DOHH2 (cell line): ENCODE data around the gene CEP95.

ENCODE experiments used
- H3F3A ChIP-seq: fragments of 200-600 bp; sonication (generic), shearing (Covaris generic); 2 replicates; pipeline ENCODE4 v1.6.0; 2016; ENCODE audit warnings: antibody characterized with exemption, mild to moderate bottlenecking; ENCODE audit not compliant: control insufficient read depth, insufficient read depth
- H3K27ac ChIP-seq: fragments of 200-600 bp; sonication (generic); 2 replicates; pipeline ENCODE4 v1.5.1; 2014; ENCODE audit warnings: low read depth, mild to moderate bottlenecking, low read length, moderate library complexity
- H3K27me3 ChIP-seq: fragments of 200-600 bp; sonication (generic); 2 replicates; pipeline ENCODE4 v1.6.1; 2014; ENCODE audit warnings: mild to moderate bottlenecking, low read length, mixed read lengths; ENCODE audit not compliant: control insufficient read depth
- H3K36me3 ChIP-seq: fragments of 200-600 bp; sonication (generic); 2 replicates; pipeline ENCODE4 v1.6.1; 2014; ENCODE audit warnings: mild to moderate bottlenecking, low read length, moderate library complexity, mixed read lengths; ENCODE audit not compliant: control insufficient read depth
- H3K4me1 ChIP-seq: fragments of 200-600 bp; sonication (generic); 2 replicates; pipeline ENCODE4 v1.6.1; 2014; ENCODE audit warnings: mild to moderate bottlenecking, low read length, mixed read lengths; ENCODE audit not compliant: control insufficient read depth
- H3K4me2 ChIP-seq: fragments of 200-600 bp; sonication (generic); 2 replicates; pipeline ENCODE4 v1.6.0; 2014; ENCODE audit warnings: mild to moderate bottlenecking, low read length, moderate library complexity
- H3K4me3 ChIP-seq: fragments of 200-600 bp; sonication (generic); 2 replicates; pipeline ENCODE4 v1.5.1; 2014; ENCODE audit warnings: mild to moderate bottlenecking, low read length, mixed read lengths
- H3K79me2 ChIP-seq: fragments of 200-600 bp; sonication (generic); 2 replicates; pipeline ENCODE4 v1.6.1; 2014; ENCODE audit warnings: mild to moderate bottlenecking, low read length, mixed read lengths; ENCODE audit not compliant: control insufficient read depth
- H3K9me2 ChIP-seq: fragments of 200-600 bp; sonication (generic); replicated peaks from 2 replicates; pipeline ENCODE4 v1.6.1; 2014; ENCODE audit warnings: mild to moderate bottlenecking, low read length, mixed read lengths; ENCODE audit not compliant: control insufficient read depth
- H3K9me3 ChIP-seq: fragments of 200-600 bp; sonication (generic); 2 replicates; pipeline ENCODE4 v1.6.1; 2014; ENCODE audit warnings: antibody characterized with exemption, low read length, mixed read lengths; ENCODE audit not compliant: control insufficient read depth, insufficient read depth
- H4K20me1 ChIP-seq: fragments of 200-600 bp; sonication (generic); 2 replicates; pipeline ENCODE4 v1.6.0; 2014; ENCODE audit warnings: low read depth, mild to moderate bottlenecking, antibody characterized with exemption, low read length, moderate library complexity; ENCODE audit not compliant: control insufficient read depth, insufficient read depth
- CTCF ChIP-seq: fragments of 200-600 bp; sonication (generic); IDR thresholded peaks from one replicate; pipeline ENCODE4 v1.5.1; 2014; ENCODE audit warnings: antibody characterized with exemption, mild to moderate bottlenecking, low read depth, low read length; ENCODE audit not compliant: poor library complexity, severe bottlenecking
- EZH2phosphoT487 ChIP-seq: fragments of 200-600 bp; sonication (generic); IDR thresholded peaks from 2 replicates; pipeline ENCODE4 v1.6.1; 2017; ENCODE audit warnings: borderline replicate concordance, mild to moderate bottlenecking, antibody characterized with exemption, low read length, moderate library complexity, mixed read lengths

Gene CEP95

GRCh38 chr17:64536913-64537312 lies 30.1 kb downstream of the CEP95 start:
- Histone ChIP-seq H4K20me1 (no peaks in the 10 kb centered on the region), H3K4me2 (no peak overlapping the region), H3K36me3 (peaks cover 80% of the 10 kb centered on the region), H3K4me3 (no peak overlapping the region), H3K79me2 (no peaks in the 10 kb centered on the region), H3K4me1 (no peaks in the 10 kb centered on the region), H3K27ac (no peak overlapping the region), H3K9me2 (no peaks in the 10 kb centered on the region), H3K27me3 (no peaks in the 10 kb centered on the region), H3K9me3 (no peaks in the 10 kb centered on the region), H3F3A (peaks cover 12% of the 10 kb centered on the region; the same call in 1 of the 2 replicates)
- no peak for TF ChIP-seq EZH2phosphoT487
- TF ChIP-seq CTCF, result no peak

GRCh38 chr17:64537488-64537887 lies 30.7 kb downstream of the CEP95 start:
- peaks cover 75% of the 10 kb centered on the region for H3K36me3 ChIP-seq
- H3K4me1 ChIP-seq, result no peaks in the 10 kb centered on the region
- no peak overlapping the region for H3K4me3 ChIP-seq
- peaks cover 12% of the 10 kb centered on the region; the same call in 1 of the 2 replicates for H3F3A ChIP-seq
- H3K9me2 ChIP-seq, result no peaks in the 10 kb centered on the region
- H4K20me1 ChIP-seq, result no peaks in the 10 kb centered on the region
- no peak overlapping the region for H3K4me2 ChIP-seq
- H3K27ac ChIP-seq, result no peak overlapping the region
- TF ChIP-seq CTCF (no peak), EZH2phosphoT487 (no peak)
- no peaks in the 10 kb centered on the region for H3K9me3 ChIP-seq
- H3K79me2 ChIP-seq, result no peaks in the 10 kb centered on the region
- no peaks in the 10 kb centered on the region for H3K27me3 ChIP-seq

- Histone ChIP-seq H3K9me3 (no peaks in the 10 kb centered on the region), H3K27ac (no peak overlapping the region), H3K36me3 (peaks cover 68% of the 10 kb centered on the region), H3K4me1 (no peaks in the 10 kb centered on the region), H3K27me3 (no peaks in the 10 kb centered on the region), H3K9me2 (no peaks in the 10 kb centered on the region), H3F3A (peaks cover 15% of the 10 kb centered on the region; the same call in 1 of the 2 replicates), H3K4me2 (no peak overlapping the region), H3K79me2 (no peaks in the 10 kb centered on the region), H4K20me1 (no peaks in the 10 kb centered on the region), H3K4me3 (no peak overlapping the region)
- TF ChIP-seq CTCF (no peak), EZH2phosphoT487 (no peak)
These were observed 31.8 kb downstream of the CEP95 start for GRCh38 chr17:64538508-64539130.
